GM18498 (cell line): ENCODE data around the gene IP6K1.

Source experiments
- ATAC-seq: cut with Tn5 transposase; IDR thresholded peaks from one replicate; pipeline ENCODE4 v1.9.1; 2021; ENCODE audit warnings: mild to moderate bottlenecking, moderate library complexity; ENCODE audit not compliant: unreplicated experiment

Gene IP6K1

DNA sequence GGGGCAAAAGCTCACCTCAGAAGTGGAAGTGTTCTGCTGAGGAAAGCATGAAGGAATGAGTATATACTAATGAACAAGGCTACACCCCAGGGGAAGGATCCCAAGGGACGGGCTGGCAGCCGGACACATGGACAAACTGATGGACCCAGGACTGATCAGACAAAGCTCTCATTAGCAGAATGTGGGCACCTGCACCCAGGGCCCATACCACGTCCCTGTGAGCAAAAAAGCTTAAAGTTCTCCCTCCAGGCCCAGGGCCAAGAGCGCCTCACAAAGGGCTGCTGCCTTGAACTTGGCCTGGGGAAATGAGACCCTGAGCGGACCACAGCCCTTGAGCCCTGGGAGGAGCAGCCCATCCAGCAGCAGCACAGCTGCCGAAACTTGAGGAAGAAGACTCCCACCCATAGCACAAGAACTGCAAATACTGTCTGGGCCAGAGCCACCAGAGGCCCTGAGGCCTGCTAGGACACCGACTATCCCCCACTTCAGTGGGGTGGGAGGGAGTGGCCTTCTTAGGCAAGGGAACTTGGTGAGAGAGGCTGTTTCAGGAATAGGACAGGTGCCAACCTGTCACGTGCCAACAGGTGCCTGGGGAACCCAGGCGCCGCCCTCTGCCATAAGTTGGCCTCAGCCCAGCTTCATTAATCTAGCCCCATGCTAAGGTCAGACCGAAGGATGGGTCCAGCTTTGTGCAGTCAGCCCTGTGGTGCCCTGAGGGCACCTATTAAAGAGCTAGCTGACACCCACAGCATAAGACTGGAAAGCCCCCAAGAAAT lies 60.2 kb downstream of the IP6K1 start:
- no peak for ATAC-seq

DNA sequence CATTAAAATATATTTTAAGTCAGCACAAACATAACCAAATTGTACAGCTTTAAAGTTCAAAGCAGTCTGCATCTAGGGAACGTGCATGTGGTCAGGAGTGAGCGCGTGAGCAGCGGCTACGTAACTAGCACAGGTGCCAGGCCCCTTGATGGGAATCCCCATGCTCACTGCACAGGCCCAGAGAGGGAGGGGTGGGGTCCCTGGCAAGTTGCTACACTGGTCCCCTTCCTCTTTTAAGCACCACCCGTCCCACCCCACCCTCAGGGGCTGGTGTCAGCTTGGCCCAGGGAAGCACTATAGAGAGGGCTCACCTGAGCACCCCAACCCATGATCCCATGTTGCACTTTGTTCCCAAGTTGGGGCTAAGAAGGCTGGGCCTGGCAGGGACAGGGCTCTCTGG lies 61.8 kb downstream of the IP6K1 start:
- no peak for ATAC-seq

DNA sequence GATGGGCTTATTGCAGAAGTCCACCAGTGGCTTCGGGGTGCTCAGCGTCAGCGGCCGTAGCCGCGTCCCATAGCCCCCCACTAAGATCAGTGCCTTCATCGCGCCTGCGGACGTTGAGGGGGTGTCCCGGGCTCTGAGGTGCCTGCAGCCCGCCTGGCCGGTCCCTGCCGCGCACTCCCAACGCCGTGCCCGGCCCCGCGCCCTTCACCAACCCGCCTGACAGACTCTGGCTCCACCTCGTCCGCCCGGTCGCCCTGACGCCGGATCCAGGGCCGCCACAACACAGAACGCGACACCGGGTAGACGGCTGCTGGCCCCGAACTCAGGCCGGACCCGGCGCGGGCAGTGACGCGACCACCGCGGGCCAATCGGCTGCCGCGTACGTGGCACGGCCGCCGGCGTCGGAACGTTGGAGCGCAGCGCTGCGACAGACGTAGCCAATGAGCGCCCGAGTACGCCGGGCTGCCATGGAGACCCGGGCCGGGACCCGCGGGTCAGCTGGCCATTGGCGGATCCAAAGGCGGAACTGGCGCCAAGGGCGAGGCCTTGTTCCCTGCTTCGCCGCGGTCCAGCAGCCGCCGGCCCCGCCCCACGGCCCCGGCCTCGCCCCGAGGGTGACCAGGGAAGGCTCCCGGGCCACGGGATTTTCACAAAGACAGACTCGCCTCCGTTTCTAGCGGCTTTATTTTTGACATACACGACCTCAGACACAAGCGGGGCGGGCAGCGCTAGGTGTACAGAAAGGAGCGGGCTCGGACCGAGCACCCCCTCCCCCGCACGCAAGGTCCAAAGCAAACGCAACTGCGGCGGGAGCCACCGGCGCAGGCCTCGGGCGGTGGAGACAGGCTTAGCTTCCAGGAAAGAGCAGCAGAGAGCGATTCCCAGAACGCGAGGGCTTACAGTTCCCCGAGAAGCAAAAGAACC lies 62.5 kb downstream of the IP6K1 start, which contains the start of gene GMPPB:
Gene GMPPB, minus strand, starts transcription at position 324 of the 924 bp plus-strand sequence. Its CDS starts 225 bp downstream, at position 99.
- ATAC-seq = peak; percentile 83

DNA sequence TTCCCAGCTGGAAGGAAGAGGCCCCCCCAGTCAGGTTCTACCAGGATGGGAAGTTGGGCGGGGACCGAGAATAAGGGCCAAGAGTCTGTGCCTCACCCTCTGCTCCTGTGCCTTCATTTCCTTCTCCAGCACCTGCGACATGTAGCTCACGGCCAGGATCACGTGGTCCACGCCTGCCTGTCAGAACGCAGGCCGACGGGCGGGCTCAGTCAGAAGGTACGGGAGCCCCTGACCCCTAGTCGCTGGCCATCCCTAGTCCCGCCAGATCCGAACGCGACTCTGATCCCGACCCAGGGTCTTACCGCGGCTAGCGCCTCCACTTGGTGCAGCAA lies 63.1 kb downstream of the IP6K1 start:
- ATAC-seq = peak; percentile 4

DNA sequence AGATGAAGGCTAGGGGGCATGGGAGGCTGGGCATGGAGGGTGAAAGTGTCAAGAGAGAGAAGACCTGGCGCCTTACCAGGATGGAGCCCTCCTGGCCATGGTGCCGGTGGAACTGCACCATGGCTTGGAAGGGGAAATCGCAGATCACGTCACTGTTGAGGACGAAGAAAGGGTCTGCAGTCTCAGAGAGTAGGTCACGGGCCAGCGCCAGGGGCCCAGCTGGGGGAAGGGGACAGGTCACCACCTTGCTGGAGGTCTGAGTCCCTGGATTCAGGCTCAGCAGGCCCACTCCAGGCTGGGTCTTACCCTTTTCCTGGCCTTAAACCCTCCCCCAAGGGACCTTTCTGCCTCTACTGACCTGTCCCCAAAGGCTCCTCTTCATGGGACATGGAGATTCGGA lies 63.4 kb downstream of the IP6K1 start:
- no peak for ATAC-seq

DNA sequence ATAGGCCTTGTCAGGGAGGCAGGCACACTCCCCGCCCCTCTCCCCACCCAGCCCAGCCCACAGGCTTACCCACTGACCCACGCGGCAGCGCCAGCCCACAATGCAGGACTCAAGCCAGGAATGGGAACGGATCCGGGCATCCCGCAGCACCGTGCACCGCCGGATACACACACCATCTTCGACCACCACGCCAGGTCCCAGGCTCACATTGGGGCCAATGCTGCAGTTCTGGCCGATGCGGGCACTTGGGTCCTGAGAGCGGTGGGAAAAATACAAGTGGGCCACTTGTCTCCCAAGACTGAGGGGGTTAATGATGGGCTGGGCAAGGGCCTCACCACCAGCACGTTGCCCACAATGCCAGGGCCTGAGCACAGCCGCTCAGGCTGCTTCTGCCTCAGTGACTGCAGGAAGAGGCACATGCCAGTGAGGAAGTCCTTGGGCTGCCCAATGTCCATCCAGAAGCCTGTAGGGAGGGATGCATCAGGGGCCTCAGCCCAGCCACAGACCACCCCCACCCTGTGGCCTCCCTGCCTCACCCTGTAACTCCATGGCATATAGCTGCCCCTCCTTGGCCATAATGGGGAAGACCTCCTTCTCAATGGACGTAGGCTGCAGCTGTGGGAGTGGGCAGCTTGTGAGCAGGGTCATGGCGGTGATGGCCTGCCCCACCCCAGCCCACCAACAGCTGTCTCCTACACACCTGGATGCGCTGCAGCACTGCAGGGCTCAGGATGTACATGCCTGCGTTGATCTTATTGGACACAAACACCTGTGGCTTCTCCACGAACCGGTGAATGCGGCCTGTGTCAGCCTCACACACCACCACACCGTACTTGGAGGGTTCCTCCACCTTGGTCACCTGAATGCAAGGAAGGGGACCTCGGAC lies 64.2 kb downstream of the IP6K1 start:
- ATAC-seq = no peak

DNA sequence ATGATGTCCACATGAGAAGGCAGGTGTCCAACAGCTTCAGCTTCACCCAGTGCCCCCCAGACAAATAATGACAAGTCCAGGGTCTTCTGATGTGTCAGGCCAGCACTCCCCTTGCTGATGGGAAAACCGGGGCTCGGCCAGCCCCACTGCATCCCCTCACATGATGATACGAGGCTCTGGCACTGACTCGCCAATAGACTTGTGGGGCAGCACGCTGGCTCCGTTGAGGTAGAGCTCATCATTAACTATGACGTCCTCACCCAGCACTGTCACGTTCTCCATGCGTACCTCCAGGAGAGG lies 64.8 kb downstream of the IP6K1 start:
- ATAC-seq = no peak

DNA sequence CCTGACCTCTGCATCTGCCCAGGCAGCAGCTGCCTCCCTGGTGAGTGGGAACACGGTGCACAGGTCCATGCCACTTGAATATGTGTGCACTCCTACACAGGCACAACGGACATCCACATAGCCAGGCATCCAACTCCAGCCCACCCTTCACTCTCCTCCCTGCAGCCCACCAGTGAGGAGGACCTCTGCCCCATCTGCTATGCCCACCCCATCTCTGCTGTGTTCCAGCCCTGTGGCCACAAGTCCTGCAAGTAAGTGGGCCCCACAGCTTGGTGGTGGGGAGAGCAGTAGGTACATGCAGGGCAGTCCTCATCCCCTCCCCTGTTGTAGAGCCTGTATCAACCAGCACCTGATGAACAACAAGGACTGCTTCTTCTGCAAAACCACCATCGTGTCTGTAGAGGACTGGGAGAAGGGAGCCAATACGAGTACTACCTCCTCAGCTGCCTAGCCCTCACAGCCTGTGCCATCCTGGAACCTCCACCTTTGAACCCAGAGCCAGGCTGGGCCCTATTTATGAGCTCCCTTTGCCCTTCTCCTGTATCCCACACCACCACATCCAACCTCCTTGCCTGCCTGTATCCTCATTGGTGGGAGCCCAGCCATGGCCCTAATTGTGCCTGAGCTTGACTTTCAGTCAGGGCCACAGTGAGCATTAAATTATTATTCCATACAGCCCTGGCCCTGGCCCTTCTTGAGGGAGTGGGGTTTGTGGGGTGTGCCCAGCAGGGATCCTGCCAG lies 65.3 kb downstream of the IP6K1 start:
- no peak for ATAC-seq

DNA sequence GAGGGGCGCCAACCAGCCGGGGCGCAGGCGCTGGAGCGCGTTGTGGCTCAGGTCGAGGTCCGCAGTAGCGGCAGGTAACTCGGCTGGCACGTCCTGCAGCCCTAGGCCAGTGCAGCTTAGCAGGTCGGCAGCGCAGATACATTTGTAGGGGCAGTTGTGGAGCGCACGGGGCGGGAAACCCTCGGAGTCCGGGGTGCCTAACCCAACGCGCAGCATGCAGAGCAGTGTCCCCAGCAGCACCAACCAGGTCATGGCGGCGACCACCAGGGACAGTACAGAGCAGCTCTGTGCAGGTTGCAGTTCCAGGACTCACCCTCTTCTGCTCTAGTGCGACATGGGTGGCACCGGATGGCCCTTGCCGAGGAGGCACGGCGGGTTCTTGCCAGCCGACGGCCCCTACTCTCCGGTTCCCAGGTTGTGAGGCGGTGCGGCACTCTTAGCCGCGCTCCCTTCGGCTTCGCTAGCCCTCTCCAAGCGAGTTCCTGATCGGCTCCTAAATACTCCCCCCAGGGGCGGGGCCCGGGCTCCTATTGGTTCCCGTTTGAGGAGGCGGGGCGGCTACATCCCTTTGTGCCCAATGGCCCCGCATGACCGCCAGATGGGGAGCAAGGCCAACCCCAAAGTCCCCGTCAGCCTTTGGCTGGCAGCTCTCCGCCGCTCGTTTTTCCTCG lies 67.0 kb downstream of the IP6K1 start, which contains the start of gene AMIGO3:
Gene AMIGO3, minus strand, starts transcription at position 471 of the 671 bp plus-strand sequence. Its CDS starts 219 bp downstream, at position 252.
- peak; percentile 45 for ATAC-seq

DNA sequence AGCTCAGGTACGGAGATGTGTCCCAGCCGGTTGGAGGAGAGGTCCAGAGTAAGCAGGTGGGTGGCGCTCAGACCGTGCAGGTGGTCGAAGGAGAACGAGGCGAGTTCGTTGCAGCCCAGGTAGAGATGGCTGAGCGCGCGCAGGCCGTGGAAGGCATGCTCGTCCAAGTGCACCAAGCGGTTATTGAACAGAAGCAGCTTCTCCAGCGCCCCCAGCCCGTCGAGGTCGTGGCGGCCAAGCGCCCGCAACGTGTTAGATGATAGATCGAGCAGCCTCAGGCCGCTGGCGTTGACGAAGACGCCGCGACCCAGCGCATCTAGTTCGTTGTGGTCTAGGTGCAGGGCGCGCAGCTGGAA lies 67.5 kb downstream of the IP6K1 start:
- no peak for ATAC-seq

DNA sequence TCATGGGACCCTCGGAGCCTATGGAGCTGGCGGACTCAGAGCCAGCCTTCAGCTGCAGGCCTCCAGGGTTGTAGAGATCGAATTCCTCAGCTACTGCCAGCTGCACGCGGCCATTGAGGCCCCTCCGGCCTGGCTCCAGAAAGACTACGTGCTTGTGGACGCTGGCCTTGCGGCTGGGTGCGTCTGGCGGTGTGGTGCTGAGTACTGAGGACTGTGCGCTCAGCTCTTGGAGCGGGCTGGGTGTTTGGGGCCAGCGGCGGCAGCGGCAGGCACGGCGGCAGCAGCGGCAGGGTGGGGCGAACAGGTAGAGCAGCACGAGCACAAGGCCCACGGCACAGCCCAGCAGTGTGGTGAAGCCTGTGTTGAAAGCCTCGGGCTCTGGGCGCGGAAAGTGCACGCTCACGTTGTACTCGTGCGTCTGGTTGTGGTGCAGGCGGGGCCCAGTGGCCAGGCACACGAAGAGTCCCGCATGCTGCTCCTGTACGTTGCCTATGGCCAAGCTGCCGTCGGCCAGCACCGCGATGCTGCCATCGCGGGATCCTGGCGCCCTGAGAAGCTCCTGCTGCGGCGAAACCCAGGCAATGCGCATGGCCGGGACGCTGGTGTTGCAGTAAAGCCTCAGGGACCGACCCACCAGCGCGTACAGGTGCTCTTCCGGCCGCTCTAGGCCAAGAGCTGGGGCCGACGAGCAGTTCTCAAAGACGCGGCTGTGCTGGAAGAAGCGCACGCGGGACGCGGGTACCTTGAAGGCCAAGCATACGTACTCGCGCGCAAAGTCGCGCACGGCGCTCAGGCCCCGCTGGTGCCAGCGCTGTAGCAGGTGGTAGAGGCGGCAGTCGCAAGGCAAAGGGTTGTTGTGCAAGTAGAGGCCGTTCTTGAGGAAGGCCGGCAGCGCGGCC lies 68.1 kb downstream of the IP6K1 start:
- no peak for ATAC-seq

DNA sequence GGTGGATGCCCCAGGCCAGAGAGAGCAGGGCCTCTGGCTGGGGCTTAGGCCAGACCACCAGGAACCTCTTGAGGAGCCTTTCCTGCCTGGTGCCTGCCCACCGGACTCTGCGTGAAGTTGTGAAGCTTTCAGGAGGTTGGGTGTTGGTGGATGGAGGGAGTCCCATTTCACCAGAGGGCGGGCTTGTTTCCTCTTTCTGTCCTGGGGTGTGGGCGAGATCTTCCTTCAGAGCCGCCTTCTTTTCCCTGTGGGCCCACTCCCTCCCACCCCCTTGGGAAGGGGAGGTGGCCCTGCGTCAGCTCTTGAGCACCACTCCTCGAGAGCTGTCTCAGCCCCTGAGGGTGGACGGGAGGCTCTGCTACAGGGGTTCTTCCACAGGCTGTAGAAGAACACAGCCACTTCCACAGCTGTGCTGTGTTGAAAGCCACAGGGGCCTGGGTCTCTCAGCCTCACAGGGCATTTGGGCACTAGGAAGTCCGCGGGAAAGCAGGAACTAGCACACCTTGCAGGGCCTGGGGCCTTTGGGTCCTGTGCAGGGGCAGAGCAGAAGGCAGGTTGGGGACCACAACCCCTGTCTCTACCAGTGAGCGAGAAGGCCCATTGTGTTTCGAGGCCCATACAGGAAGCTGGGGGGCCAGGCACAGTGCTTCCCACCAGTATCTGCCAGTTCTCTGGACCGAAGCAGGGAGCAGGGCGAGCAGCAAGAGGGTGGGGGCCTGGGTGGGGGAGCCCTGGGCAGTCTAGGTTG lies 69.0 kb downstream of the IP6K1 start:
- no peak for ATAC-seq

DNA sequence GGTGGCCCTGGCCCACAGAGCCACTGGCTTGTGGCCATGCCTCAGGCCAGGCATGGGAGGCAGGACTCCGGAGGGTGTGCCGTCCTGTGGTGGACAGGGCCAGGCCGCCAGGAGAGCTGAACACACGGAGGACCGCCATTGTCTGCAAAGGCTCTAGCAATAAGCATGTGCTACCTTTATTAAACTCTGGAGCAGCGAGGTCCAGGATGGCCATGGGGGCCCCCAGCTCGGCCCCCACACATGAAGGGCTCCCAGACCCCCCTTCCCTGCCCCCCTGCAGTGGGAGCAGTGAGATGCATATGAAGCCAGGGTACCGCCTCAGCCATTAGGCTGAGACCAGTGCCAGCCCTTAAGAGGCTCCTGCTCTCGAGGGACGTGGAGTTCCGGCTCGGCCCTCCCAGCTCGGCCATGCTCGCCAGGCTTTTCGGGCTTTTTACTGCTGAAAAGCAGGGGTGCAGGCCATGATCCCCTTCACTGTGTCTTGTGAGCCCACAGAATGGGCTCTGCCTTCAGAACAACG lies 69.6 kb downstream of the IP6K1 start:
- ATAC-seq = no peak

DNA sequence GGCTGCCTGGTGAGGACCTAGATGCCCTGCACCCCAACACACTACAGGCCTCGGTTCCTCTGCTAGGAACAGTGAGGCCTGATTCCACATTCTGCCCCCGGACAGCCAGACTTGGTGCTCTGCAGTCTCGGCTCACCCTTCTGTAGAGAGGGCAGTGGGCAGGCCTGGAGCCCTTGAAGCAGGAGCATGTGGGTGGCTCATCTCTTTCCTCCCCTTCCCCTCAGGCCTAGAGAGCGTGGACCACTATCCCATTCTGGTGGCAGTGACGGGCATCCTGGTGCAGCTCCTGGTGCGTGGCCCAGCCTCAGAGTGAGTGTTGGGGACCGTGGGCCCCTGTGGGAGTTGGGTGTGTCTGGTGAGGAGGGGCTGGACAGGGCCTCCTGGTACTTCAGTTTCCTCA lies 70.2 kb downstream of the IP6K1 start:
- ATAC-seq = no peak

DNA sequence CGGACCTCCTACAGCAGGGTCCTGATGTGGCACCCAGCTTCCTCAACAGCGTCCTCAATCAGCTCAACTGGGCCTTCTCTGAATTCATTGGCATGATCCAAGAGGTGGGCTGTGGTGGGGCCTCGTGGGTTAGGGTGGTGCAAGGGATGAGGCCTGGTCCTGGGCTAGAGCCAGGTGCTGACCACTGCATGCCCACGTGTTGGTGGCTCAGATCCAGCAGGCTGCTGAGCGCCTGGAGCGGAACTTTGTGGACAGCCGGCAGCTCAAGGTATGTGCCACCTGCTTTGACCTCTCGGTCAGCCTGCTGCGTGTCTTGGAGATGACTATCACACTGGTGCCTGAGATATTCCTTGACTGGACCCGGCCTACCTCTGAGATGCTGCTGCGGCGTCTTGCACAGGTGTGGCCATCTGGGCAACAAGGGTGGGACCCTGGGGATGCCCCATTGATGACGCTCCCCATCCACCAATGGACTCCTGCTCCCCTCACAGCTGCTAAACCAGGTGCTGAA lies 70.7 kb downstream of the IP6K1 start:
- ATAC-seq = no peak

DNA sequence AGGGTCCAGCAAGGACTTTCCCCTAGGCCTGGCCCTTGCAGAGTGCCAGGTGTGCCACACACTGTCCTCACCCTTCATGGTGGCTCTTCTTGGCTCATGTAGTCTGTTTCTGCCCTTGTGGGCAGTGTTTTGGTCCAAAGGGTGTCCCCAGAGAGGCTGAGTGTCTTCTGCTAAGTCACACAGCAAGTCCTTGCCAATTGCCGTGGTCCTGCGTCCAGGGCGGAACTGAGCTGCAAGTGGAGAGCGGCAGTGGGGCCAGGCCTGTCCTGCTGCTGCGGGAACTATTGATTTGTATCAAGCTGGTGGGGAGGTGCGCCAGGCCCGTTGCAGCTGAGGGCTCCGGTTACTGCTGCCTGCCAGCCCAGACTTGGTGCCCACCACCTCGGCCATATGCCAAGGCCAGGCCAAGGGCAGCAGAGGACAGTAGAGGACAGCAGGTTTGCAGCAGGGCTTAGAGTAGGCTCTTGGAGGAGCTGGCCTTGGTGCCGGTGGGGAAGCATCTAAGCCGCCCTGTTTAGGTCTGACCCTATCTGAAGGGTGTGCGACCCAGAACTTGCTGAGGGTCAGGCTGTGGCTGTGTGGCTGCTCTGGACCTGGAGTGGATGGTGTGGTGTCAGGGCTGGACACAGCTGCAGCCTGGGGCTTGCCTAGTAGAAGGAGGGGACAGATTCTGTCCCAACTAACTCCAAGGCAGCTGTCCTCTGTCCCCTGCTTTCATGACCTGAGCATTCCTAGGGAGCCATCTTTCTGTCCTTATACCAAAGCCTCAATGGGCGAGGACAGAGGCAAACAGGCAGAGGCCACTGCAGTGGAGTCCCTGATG lies 71.4 kb downstream of the IP6K1 start:
- no peak for ATAC-seq
